ENCODE data around the gene GSG1. TPM values are rescaled to one million over a fixed set of nuclear protein-coding genes. Genes with fewer than 3 reads are reported as not detected.

GSG1 gene
- total RNA-seq, 1 experiment from 2014 or later: 0.28 TPM

GRCh38 chr12:13044002-13044905, 59.2 kb downstream of the GSG1 start, which contains the start of gene FAM234B (continued):
- TF ChIP-seq SP1 (CRISPR knock-in tag; conservative IDR thresholded peaks at IDR 0.05): peak; percentile 52; the same call in 1 of the 2 replicates
- TF ChIP-seq NFYB (CRISPR knock-in tag; conservative IDR thresholded peaks at IDR 0.05; ENCODE audit: low read depth): no peak
- TF ChIP-seq ZBTB21 (CRISPR knock-in tag; IDR thresholded peaks at IDR 0.05; ENCODE audit: borderline replicate concordance): peak; percentile 79; the same call in 1 of the 2 replicates
- no peak for TF ChIP-seq ELF4 (CRISPR knock-in tag; IDR thresholded peaks at IDR 0.05; ENCODE audit: low read depth)
- TF ChIP-seq TCF7 (CRISPR knock-in tag; IDR thresholded peaks at IDR 0.05; ENCODE audit: low read depth): no peak
- no peak for TF ChIP-seq ZNF416 (CRISPR knock-in tag; IDR thresholded peaks at IDR 0.05)

GRCh38 chr12:13042666-13043230, 60.7 kb downstream of the GSG1 start:
- H3K36me3 Mint-ChIP-seq: no peaks in the 10 kb centered on the region
- H3K4me1 Mint-ChIP-seq: peaks cover 37% of the 10 kb centered on the region
- CTCF ChIA-PET: interaction anchor here (1.0 to 3.9 kb wide), 4 partner anchors 19 to 169 kb away, joined by 4 to 19 read pairs (median 14); no protein-coding TSS in a partner anchor
- H3K9me3 Mint-ChIP-seq: no peaks in the 10 kb centered on the region
- no peak overlapping the region for H3K27ac Mint-ChIP-seq
- POLR2A ChIA-PET: no interaction called here
- ATAC-seq (no peak), DNase-seq (ENCODE audit: low spot score) (no peak)
- H3K27me3 Mint-ChIP-seq (ENCODE audit: low read depth): peaks cover 15% of the 10 kb centered on the region
- H3K4me3 Mint-ChIP-seq: peak overlapping the region; percentile 85; the same call in 1 of the 2 replicates
- TF ChIP-seq ZNF232 (CRISPR knock-in tag; IDR thresholded peaks at IDR 0.05) (no peak), CTCF (IDR thresholded peaks at IDR 0.05) (no peak)

- no peaks in the 10 kb centered on the region for H3K36me3 Mint-ChIP-seq
- TF ChIP-seq, protein P1, sequence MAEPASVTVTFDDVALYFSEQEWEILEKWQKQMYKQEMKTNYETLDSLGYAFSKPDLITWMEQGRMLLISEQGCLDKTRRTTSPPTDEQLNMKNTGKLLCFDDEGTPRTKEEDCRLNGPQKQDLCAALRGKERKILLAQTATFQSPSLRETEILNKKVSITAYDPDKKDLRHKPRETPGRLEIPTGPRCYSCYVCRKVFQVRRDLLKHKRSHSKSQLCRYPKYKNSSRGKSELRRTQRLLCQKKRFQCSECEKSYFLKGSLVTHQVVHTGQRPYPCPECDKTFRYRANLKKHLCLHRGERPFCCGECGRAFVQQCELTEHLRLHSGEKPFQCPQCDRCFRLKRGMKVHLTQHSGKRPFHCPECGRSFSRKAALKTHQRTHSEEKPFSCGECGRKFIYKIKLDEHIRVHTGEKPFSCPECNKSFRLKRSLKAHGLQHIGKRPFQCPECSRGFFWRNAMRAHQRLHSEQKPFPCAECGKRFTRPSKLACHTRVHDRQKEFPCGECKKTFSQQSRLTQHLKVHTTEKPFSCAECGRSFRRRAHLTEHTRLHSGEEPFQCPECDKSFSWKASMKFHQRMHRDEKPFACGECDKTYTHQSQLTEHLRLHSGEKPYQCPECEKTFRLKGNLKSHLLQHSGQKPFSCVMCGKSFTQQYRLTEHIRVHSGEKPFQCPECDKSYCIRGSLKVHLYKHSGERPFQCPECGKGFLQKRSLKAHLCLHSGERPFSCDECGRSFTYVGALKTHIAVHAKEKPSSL (CRISPR knock-in tag; conservative IDR thresholded peaks at IDR 0.05): no peak
- TF ChIP-seq ZSCAN18 (CRISPR knock-in tag; IDR thresholded peaks at IDR 0.05): no peak
- TF ChIP-seq ZMAT4 (CRISPR knock-in tag; IDR thresholded peaks at IDR 0.05): no peak
- TF ChIP-seq, protein P2, sequence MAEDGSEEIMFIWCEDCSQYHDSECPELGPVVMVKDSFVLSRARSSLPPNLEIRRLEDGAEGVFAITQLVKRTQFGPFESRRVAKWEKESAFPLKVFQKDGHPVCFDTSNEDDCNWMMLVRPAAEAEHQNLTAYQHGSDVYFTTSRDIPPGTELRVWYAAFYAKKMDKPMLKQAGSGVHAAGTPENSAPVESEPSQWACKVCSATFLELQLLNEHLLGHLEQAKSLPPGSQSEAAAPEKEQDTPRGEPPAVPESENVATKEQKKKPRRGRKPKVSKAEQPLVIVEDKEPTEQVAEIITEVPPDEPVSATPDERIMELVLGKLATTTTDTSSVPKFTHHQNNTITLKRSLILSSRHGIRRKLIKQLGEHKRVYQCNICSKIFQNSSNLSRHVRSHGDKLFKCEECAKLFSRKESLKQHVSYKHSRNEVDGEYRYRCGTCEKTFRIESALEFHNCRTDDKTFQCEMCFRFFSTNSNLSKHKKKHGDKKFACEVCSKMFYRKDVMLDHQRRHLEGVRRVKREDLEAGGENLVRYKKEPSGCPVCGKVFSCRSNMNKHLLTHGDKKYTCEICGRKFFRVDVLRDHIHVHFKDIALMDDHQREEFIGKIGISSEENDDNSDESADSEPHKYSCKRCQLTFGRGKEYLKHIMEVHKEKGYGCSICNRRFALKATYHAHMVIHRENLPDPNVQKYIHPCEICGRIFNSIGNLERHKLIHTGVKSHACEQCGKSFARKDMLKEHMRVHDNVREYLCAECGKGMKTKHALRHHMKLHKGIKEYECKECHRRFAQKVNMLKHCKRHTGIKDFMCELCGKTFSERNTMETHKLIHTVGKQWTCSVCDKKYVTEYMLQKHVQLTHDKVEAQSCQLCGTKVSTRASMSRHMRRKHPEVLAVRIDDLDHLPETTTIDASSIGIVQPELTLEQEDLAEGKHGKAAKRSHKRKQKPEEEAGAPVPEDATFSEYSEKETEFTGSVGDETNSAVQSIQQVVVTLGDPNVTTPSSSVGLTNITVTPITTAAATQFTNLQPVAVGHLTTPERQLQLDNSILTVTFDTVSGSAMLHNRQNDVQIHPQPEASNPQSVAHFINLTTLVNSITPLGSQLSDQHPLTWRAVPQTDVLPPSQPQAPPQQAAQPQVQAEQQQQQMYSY (CRISPR knock-in tag; IDR thresholded peaks at IDR 0.05): no peak
- no peak for TF ChIP-seq ESRRA (CRISPR knock-in tag; IDR thresholded peaks at IDR 0.05; ENCODE audit: borderline replicate concordance)
- no peak for TF ChIP-seq STAT6 (CRISPR knock-in tag; conservative IDR thresholded peaks at IDR 0.05; ENCODE audit: low read depth)
- no peak for TF ChIP-seq TEAD4 (CRISPR knock-in tag; IDR thresholded peaks at IDR 0.05)
- no peak for TF ChIP-seq SMAD4 (CRISPR knock-in tag; IDR thresholded peaks at IDR 0.05)
These were observed 62.2 kb downstream of the GSG1 start for GRCh38 chr12:13041224-13041623.

More at GRCh38 chr12:13041224-13041623, 62.2 kb downstream of the GSG1 start:
- Mint-ChIP-seq H3K4me3 (no peak overlapping the region), H3K27me3 (ENCODE audit: low read depth) (peaks cover 15% of the 10 kb centered on the region), H3K4me1 (peaks cover 33% of the 10 kb centered on the region), H3K9me3 (no peaks in the 10 kb centered on the region), H3K27ac (no peak overlapping the region)
- ChIA-PET POLR2A (no interaction called here), CTCF (interaction anchor here (1.4 to 1.8 kb wide), 2 partner anchors 38 to 171 kb away, joined by 4 to 6 read pairs; no protein-coding TSS in a partner anchor)
- ATAC-seq (no peak), DNase-seq (ENCODE audit: low spot score) (no peak)

Measured in WTC11 (cell line).